HG02678 (cell line): ENCODE data around the gene CNGB1.
"Not testable (repeated sequence)": the region's sequence is repeated elsewhere in the genome, so short reads cannot be mapped to it uniquely, and the experiment has no call there.

Experiments
- ATAC-seq: cut with Tn5 transposase; IDR thresholded peaks from one replicate; pipeline ENCODE4 v1.9.1; 2021; ENCODE audit warnings: mild to moderate bottlenecking, moderate library complexity; ENCODE audit not compliant: unreplicated experiment

CNGB1 gene

DNA sequence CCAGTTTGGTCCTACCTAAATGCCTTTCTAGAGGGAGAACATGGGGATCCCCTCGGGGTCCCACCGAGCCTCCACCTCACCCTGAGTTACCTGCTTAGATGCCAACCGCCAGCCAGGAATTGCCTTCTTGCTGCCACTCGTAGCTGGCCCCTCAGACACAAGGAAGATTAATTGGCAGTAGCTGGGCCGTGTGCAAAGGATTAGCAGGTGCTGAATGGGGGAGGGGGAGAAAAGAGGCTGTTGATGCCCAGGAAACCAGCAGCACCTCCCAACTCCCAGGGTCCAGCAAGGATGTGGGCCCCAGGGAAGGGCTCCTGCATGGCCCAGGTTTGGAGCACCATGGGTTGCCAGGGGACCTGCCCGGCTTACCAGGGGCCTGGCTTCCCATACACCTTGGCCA is at the start of gene CNGB1:
TSS of gene CNGB1 (minus strand) at position 159 of the 400 bp plus-strand sequence. CDS start 3,842 bp downstream, outside the sequence.
- no peak for ATAC-seq

DNA sequence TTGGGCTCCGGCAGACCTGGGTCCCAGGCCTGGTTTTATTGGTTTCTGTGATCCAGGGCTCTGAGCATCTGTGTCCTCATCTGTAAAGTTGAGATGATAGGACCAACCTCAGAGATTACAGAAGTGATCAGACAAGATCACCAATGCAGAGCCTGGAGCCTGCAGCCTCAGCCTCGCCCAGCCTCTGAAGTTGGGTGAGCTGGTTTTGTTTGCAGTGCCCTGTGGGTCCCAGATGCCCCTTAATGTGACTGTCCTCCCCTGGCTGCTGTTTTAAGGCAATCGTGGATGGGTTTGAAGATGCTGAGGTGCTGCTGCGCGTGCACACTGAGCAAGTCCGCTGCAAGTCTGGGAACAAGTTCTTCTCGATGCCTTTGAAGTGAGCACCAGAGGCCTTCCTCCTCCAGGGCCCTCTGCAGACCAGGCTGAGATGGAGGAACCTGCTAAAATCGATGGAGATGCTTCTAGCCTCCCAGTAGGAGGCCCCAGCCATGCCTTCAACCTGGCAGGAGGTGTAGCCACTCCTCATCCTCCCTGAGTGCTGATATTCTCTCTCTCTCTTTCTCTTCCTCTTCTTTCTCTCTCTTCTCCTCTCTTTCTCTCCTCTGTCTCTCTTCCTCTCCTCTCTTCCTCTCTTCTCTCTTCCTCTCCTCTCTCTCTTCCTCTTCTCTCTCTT is 49.1 kb upstream of the CNGB1 start:
- no peak for ATAC-seq

DNA sequence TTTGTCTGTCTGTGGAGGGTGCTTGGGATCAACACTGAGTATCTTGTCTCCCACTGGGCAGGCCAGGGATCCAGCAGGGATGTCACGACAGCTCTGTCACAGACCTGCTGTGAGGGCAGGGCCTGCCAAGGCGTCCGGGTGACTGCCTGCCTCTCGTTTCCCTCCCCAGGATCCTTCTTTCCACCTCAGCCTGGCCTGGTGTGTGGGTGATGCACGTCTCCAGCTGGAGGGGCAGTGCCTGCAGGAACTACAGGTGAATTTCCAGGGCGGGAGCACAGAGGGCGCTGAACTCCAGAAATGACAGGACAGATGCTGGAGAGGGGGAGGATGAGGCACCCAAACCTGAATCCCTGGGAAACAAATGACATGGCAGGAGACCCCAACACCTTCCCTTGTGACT is 47.9 kb upstream of the CNGB1 start:
- no peak for ATAC-seq

DNA sequence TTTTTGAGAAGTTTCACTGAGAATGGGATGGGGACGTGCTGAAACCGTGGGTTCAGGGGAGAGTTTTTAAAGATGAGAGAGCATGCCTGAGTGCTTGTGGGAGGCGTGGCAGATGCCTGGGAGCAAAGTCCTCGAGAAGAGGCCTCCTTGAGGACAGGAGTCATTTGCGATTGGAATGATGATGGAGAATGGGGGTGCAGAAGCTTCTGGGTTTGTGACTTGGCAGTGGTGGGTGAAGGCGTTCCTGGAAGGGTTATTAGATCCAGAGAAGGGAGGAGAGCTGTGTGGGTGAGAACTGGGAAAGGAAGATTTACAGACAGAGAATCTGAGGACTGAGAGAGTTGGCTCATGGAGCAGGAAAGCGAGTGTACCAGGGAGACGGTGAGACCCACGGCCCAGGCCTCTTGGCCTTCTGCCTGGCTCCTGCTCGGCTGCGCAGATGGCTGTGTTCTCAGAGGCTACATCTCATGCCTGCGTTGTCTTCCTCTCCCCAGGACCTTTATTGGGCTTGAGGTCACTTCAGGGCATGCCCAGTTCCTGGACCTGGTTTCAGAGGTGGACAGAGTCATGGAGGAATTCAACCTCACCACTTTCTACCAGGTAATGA is 46.0 kb upstream of the CNGB1 start:
- ATAC-seq = no peak

DNA sequence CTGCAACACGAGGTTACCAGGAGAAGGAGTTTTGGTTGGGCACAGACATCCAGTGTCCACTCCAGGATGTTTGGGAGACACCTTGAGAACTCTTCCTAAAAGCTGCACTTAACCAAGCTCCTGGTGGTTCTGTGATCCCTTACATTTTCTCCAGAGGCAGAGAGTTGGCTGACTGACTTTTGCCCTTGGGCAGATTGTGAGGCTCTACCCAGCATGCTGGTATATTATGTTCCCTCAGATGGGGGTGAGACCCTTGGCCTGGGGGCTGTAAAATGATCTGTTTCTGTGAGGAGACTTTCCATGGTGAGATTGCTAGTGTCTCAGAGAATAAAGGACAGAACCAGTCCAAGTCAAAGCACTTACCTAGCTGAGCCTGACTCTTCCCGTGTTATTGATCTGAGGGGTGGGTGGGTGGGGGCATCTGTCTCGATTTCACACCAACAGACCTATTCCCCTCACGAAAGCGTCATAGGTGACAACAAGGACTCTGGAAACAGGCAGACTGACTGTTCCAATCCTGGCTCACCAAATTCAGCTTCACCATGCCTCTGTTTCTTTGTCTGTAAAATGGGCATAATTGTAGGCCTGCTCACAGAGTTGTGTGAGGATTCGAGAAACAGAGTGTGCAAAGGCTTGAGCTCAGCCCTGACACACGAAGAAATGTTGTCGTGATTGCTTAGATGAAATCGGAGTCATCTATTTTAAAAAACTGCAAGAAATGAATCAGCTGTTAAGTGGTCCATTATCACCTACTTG is 42.5 kb upstream of the CNGB1 start:
- no peak for ATAC-seq

DNA sequence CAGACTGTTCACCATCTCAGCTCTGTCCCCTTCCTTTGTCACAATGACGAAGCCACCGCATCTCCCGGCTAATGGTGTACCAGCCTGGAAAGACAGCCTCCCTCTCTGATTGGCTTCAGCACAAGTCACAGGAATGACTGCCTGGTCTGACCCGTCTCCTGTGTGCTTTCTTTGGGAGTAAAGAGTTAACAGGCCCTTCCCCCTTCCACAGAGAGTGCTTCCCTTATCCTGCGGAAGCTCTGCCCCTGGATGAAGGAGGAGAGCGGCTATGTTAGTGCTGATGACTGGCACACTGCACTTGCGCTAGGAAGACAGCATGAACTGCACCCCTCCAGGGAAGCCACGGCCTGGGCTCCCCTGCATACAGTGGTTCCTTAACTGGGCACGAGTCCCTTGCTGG is 41.6 kb upstream of the CNGB1 start:
- no peak for ATAC-seq

DNA sequence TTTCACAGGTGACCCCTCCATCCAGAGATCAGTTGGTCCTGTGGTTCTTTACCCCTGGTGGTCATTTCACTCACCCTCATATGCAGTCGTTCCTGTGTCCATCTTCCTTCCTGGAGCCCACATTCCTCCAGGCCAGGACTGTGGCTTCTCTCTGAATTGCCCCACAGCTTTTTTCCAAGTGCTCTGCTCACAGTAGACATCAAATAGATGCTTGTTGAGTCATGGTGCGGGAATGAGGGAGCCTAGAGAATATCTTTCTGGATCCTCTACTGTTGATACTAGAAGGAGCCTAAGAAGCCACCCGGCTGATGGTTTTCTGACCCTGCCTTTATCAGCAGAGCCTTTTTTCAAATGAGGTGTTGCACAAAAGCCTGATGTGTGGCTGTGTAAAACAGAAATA is 40.7 kb upstream of the CNGB1 start:
- ATAC-seq = no peak

DNA sequence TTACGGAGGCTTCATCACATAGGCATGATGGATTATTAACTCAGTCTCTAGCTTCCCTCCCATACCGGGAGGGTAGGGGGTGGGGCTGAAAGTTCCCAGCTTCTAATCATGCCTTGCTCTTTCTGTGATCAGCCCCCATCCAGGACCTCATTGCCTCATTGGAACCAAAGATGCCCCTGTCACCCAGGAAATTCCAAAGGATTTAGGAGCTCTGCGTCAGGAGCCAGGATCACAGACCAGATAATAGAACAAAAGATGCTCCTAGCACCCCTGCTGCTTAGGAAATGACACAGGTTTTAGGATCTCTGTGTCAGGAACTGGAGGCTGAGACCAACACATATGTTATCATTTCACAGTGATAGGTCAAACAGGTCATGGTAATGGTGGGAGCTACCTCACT is 40.0 kb upstream of the CNGB1 start:
- no peak for ATAC-seq

DNA sequence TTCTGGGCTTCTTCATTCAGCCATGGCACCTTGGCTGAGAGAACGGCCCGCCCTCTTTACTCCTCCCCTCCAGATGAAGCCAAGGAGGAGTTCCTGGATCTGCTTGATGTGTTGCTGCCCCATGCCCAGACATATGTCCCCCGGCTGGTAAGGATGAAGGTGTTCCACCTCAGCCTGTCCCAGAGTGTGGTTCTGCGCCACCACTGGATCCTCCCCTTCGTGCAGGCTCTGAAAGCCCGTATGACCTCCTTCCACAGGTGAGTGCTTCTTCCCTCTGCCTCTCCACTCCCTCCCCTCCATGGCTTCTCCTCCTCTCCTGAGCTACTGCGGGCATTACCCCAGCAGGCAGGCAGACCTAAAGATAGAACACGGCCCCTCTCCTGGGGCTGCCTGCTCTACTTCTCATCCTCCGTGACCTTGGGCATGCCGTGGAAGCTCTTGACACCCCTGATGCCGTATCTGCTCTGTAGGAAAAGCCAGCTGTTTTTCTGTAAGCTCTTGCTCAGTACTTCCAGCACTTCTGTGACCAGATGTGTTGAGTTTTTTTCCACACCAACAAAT is 39.0 kb upstream of the CNGB1 start:
- ATAC-seq = no peak

DNA sequence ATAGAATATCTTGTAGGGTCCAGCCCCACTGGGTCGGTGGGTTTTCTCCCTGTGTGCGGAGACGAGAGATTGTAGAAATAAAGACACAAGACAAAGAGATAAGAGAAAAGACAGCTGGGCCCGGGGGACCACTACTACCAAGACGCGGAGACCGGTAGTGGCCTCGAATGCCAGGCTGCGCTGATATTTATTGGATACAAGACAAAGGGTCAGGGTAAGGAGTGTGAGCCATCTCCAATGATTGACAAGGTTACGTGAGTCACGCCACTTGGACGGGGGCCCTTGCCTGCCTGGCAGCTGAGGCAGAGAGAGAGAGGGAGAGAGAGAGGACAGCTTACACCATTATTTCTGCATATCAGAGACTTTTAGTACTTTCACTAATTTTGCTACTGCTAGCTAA is 33.8 kb upstream of the CNGB1 start:
- not testable (repeated sequence) for ATAC-seq

DNA sequence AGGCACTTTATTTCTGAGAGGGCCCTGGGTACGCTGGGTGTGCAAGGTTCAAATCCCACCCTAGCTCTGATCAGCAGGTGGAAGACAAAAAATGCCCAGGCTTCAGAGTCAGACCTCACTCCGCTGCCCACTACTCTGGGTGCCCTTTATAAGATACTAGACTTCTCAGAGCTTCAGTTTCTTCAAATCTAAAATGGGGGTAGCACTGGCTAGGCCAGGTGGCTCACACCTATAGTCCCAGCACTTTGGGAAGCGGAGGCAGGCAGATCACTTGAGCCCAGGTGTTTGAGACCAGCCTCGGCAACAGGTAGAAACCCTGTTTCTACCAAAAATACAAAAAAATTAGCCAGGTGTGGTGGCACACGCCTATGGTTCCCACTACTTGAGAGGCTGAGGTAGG is 32.0 kb upstream of the CNGB1 start:
- ATAC-seq = no peak

DNA sequence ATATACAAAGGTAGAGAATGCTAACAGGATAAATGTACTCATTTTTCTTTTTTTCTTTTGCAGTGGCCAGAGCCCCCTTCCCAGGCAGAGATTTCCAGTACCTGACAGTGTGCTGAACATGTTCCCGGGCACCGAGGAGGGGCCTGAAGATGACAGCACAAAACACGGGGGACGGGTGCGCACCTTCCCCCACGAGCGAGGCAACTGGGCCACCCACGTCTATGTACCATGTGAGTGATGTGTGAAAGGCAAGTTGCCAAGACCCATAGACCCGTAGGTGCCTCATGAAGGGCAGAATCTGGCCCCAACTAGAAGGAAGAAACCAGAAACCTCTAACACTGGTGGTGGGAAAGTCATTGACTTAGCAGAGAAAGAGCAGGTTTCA is 31.5 kb upstream of the CNGB1 start:
- ATAC-seq = no peak

DNA sequence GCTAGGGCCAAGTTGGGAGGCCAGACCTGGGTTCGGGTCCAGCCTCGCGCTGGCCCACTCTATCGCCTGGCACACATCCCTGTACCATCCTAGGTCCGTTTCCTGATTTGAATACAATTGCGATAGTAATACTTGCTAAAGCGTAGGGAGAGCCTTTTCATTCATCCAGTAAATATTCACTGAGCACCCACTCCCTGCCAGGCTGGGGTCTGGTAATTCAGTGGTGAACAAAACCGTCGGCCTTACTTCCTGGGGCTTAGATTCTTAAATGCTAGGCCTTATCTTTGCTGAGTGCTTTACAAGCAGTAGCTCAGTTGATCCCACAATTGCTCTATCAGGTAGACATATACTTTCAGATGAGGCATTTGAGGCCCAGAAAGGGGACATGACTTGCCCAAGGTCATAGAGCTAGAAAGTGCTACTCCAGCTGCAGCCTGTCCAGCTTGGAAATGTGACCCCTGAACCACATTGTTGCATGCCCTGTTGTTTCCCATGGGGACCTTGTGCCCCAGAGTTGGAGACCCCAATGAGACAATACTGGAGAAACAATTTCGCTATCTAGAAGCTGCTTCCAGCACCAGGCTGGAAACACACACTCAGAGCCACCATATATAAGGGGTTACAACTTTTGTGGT is 31.0 kb upstream of the CNGB1 start:
- ATAC-seq = no peak

DNA sequence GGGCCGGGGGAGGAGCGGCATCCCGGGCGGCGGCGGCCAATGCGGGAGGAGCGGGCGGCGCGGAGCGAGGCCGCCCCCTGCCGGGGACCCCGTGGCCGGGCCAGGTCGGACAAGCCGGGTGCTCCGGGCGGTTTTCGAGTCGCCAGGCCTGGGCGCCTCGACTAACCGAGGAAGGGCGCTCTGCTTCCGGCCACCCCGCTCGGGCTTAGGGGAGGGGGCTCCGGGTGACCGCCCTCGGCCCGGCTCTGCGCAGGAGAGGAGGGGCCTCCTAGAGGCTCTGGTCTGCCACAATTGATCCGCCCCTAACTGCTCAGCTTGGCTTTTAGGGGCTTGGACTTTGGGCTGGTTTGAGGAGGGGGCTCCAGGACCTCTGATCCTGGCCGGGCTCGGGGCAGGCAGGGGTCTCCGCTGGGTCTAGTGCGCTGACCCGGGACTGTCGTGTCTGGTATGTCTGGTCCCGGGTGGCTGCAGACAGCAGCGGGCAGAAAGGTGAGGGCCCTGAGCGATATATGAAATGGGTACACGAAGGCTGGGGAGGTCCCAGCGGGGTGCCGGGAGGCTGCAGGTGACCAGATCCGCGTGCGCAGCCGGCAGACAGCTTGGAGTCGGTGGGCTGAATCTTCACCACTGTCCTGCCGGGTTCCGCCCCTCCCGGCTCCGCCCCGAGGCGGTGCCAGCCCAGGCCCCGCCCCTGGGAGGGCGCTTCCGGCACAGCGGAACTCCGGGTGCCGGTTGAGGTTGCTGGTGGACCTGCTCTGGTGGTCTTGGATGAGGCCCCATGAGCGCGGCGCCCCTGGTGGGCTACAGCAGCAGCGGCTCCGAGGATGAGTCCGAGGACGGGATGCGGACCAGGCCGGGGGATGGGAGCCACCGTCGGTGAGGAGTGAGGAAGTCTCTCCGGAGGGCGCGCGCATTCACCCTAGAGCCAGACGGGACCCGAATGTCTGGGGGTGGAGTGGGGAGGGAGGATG is 30.1 kb upstream of the CNGB1 start, which contains the start of gene USB1:
TSS of gene USB1 (plus strand) at position 702 of the 971 bp plus-strand sequence. CDS start at position 779, 77 bp downstream.
- peak; percentile 77 for ATAC-seq

DNA sequence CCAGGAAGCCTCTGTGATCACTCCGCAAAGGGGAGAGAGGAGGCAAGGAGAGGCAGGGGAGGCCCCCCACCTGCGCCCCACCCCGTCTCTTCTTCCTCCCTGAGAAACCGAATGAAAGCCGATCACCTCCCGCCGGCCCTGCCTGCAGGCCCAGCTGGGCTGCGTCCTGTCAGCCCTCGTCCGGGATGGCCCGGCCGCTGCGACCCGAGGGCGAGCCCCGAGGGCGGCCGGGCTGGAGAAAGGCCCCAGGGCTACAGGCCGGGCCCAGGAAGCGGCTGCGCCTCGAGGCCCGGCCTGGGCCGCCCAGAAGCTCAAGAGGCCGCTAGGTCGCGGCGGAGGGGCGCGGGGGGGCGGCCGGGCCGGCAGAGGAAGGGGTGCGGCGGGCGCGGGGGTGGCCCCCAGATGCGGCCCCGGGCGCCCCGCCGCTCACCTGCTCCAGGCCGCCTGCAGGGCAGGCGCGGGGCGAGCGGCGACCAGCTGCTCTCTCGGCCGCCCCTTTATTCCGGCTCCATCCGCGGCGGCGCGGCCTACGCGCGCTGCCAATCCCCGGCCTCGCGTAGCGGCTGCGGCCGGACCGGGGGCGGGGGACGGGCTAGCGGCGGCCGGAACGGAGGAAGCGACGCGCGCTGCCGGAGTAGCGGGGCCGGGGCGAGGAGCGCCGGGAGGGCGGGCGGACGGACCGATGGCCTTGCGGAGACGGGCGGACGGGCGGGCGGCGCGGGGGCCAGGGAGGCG is 29.2 kb upstream of the CNGB1 start, which contains the start of gene ZNF319:
TSS of gene ZNF319 (minus strand) at position 702 of the 735 bp plus-strand sequence. CDS start 2,407 bp downstream, outside the sequence.
- ATAC-seq = peak; percentile 25

DNA sequence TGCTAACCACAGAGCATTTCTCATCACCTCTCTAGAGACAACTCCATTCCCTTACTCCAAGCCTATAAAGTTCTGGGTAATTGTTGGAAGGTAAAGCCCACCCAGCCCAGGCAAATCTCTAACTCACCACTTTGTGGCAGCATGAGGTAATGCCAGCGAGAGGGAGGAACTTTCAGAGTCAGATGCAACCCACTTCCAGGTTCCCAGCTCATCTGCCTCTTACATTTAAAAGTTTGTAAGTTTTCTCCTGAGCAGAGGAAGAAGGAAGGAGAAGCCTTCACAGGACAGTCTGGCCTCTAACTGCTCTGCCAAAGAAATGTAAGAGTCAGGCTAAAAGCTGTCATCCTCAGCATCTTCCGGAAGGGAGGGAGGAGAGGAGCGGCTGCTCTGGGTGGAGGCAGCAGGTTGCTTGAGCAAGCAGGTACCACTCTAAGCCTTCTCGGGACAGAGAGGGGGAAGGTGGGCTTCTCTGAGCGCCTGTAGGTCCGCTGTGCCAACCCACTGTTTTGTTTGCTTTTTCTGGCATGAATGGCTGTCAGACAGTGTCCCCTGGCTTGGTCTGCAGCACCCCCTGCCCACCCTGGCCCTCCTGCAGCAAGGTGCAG is 28.5 kb upstream of the CNGB1 start:
- ATAC-seq = no peak

DNA sequence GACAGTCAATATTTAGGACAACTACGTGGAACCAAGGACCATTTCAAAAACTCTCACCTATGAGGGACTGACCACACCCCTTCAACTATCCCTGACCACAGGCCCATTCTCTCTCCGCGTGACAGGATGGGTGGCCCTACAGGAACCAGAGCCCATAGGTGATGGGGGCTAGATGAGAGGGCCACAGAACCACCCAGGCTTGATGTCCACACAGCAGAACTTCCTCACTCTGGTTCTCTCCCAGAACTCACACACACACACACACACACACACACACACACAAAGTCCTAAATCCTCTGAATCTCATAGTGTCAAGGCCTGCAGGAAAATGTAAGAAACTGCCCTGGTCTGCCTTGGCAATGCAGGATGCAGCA is 28.1 kb upstream of the CNGB1 start:
- ATAC-seq = no peak

DNA sequence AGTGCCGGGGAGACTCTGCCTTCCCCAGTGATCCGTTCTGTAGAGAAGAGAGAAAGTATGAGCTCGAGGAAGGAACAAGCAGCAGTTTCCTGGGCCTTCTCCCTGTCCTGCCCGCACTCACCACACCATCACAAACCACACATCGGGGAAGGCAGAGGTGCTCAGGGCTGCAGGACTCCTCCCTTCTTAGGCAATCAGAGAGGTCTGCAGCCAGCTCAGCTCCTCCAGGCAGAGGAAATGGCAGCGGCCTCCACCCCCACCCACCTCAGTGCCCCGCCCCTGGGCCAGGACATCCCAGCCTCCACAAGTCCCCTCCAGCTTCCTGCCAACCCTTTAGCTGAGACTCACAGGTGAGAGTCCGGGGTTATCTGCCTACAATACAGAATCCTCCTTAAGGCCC is 27.6 kb upstream of the CNGB1 start:
- ATAC-seq = no peak
